ENCODE results near the gene PTPRK. TPM values are rescaled to one million over a fixed set of nuclear protein-coding genes. Genes with fewer than 3 reads are reported as not detected.

The PTPRK gene
- total and polyA plus RNA-seq, 2 of the 8 experiments (the other 6 are each of a cell fraction or from before 2014, with no cell fraction given), result 11.4 to 47.3 TPM

- Histone ChIP-seq H3K23ac (ENCODE audit: insufficient read length) (no peak overlapping the region), H4K5ac (ENCODE audit: insufficient read length, low read depth, low read length) (no peak overlapping the region), H3K79me2 (ENCODE audit: control insufficient read depth in 1 of 2, insufficient read depth in 2 of 2, low read length in 2 of 2) (peaks cover 0 to 8% of the 10 kb centered on the region in 2 experiments; a peak in 2 of 4 replicates), H3K36me3 (ENCODE audit: control insufficient read depth in 2 of 4, insufficient read depth in 4 of 4, low read length in 3 of 4) (no peaks in the 10 kb centered on the region), H2BK12ac (ENCODE audit: low read depth, low read length) (no peak overlapping the region), H3K9ac (replicated peaks in 1 of 4; ENCODE audit: extremely low read depth in 1 of 4, low read depth in 3 of 4, low read length in 3 of 4) (no peak overlapping the region), H3K4ac (replicated peaks; ENCODE audit: insufficient read length, low read depth, low read length) (no peak overlapping the region), H4K91ac (replicated peaks; ENCODE audit: insufficient read length, low read length) (no peak overlapping the region), H3K23me2 (ENCODE audit: low read depth, low read length) (no peaks in the 10 kb centered on the region), H2AK5ac (ENCODE audit: low read depth, low read length) (no peak overlapping the region), H4K8ac (ENCODE audit: extremely low read depth, insufficient read depth, low read length) (no peak overlapping the region), H2BK20ac (ENCODE audit: low read length) (no peak overlapping the region), H2AFZ (ENCODE audit: low read length) (no peak overlapping the region), H3K27me3 (replicated peaks in 1 of 4; ENCODE audit: control insufficient read depth in 3 of 4, extremely low read depth in 1 of 4, insufficient read depth in 3 of 4, low read length in 3 of 4) (no peaks in the 10 kb centered on the region), H3K56ac (replicated peaks; ENCODE audit: insufficient read length, low read depth, low read length) (no peak overlapping the region), H2BK15ac (ENCODE audit: low read length) (no peak overlapping the region), H3K4me3 (ENCODE audit: extremely low read depth in 1 of 4, insufficient read depth in 2 of 4, low read depth in 3 of 4, low read length in 4 of 4) (no peak overlapping the region), H3K4me2 (ENCODE audit: insufficient read depth in 1 of 2, low read depth in 2 of 2, low read length in 2 of 2) (no peak overlapping the region), H4K20me1 (replicated peaks in 1 of 2; ENCODE audit: control insufficient read depth in 1 of 2, insufficient read depth in 2 of 2, low read length in 2 of 2) (peaks cover 0 to 3% of the 10 kb centered on the region in 2 experiments), H3K4me1 (replicated peaks in 1 of 4; ENCODE audit: control insufficient read depth in 3 of 4, insufficient read depth in 4 of 4, low read length in 3 of 4) (peaks cover 0 to 7% (median 0%) of the 10 kb centered on the region in 4 experiments; a peak in 3 of 7 replicates), H3K9me3 (ENCODE audit: insufficient read depth in 2 of 2, low read depth in 1 of 2, low read length in 1 of 2) (no peaks in the 10 kb centered on the region), H3K27ac (ENCODE audit: low read depth, low read length) (no peak overlapping the region; the same call in 1 of the 2 replicates), H3K14ac (ENCODE audit: insufficient read length) (no peak overlapping the region), H2BK5ac (ENCODE audit: low read depth, low read length) (no peak overlapping the region), H3K18ac (ENCODE audit: extremely low read depth, low read length) (no peak overlapping the region), H2BK120ac (replicated peaks; ENCODE audit: low read depth, low read length) (no peak overlapping the region), H3K79me1 (ENCODE audit: low read depth, low read length) (no peaks in the 10 kb centered on the region)
- DNase-seq (ENCODE audit: low read depth in 1 of 2, low spot score in 2 of 2) (no peak), FAIRE-seq (no peak)
- WGBS, 2 experiments (ENCODE audit: extremely low coverage in 1 of 2, insufficient coverage in 1 of 2, insufficient read length in 1 of 2, insufficient replicate concordance in 2 of 2, low coverage in 1 of 2, low lambda C conversion rate in 2 of 2, missing lambda C conversion rate in 1 of 2), result 100% methylated on average over 1 of the region's 1 CpG; no CpG with 5 or more reads in 1 of the 2 experiments
- CTCF ChIA-PET (ENCODE audit: partially characterized antibody), result interaction anchor here (0.5 to 1.2 kb wide), 2 partner anchors 20 to 89 kb away, joined by 3 read pairs; no protein-coding TSS in a partner anchor
- POLR2A ChIA-PET (ENCODE audit: partially characterized antibody), result no interaction called here
- TF ChIP-seq BACH1 (IDR thresholded peaks at IDR 0.05; ENCODE audit: low read length) (no peak), CTCF (IDR thresholded peaks at IDR 0.05; ENCODE audit: control extremely low read depth in 1 of 3, insufficient read depth in 1 of 3, low read depth in 1 of 3, low read length in 3 of 3) (no peak)
Observed at GRCh38 chr6:128427139-128427538, 93.3 kb downstream of the PTPRK start.
